HUDEP-2 (cell line): ENCODE measurements around the gene BSPRY.
"Not testable (repeated sequence)": the region's sequence is repeated elsewhere in the genome, so short reads cannot be mapped to it uniquely, and the experiment has no call there.

Experiments
- DNase-seq, 76 experiments: peaks; one replicate each; lab custom pipeline; 2025; ENCODE audit not compliant: unreplicated experiment in 76 of 76; lab: John Stamatoyannopoulos, UW

The BSPRY gene

DNA sequence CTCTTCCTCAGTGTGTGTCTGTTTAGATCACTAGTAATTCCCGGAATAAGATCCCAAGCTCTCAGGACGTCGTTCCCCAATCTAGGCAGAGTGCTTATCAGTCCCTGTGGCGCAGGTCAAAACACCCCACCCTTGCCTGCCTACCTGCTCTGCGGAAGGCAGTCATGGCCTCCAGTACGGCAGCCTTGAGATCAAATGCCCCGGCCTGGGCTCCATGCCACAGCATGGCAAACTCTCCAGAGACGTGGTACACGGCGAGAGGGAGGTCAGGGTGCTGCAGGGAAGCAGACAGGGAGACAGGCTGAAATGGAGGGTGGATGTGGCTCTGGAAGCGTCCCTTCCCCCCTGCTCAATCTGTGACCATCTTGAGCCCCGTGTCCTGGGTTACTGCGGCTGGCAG is 39.5 kb downstream of the BSPRY start:
- no peak for DNase-seq

DNA sequence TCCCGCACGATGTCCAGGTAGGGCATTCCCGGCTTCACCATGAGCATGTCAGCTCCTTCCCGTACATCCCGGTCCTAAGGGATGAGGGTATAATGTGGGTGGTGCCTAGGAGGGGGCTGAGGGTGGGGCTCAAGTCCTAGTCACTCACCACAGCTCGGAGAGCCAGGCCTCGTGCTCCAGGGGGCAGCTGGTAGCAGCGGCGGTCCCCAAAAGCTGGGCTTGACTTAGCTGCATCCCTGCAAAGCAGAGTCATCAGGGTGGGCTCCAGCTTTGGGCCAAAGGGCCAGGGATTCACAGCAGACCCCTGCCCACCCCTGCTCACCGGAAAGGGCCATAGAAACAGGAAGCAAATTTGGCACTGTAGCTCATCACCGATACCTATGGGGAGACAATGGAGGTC is 40.1 kb downstream of the BSPRY start:
- DNase-seq, result no peak

DNA sequence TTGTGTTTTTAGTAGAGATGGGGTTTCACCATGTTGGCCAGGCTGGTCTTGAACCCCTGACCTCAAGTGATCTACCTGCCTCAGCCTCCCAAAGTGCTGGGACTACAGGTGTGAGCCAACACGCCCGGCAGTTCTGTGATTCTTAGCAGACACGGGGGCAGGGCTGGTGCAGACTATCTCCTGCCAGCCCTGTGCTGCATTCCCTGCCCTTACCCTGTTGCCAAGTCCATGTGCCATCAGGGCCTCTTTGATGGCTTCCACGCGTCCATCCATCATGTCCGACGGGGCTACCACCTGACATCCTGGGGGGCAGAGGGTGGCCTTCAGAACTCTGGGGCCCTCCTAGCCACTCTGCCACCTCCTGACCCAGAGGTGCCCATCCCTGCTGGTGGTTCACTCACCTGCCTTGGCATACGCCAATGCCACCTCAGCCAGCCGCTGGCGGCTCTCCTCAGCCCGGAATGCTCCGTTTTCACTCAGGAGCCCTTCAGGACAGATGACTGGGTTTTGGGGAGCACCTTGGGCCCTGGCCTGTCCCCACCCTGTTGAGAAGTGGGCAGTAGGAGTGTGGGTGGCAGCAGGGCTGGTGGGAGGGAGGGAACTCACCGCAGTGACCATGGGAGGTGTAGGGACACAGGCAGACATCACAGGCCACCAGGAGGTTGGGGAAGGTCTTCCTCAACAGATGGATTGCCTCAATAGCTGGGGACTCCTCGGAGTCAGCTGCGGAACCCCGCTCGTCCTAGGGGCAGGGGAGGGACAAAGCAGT is 41.0 kb downstream of the BSPRY start:
- no peak for DNase-seq

DNA sequence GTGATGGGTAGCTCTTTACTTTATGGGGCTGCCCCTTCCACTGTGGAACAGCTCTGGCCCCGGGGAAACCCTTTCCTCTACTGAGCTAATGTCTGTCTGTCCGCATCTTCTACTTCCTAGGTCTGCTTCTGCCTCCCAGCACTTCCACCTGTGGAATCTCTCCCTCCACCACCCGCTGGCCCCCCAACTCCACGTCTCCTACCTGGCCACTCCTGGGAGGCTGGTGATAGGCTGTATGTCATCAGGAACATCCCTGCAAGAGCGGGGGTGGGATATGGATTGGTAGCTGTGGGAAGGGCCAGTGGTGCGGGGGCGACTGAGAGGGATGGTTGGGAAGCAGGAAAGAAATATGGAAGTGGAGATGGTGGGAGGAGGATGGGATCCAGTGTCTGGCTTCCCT is 42.6 kb downstream of the BSPRY start:
- DNase-seq, result no peak

DNA sequence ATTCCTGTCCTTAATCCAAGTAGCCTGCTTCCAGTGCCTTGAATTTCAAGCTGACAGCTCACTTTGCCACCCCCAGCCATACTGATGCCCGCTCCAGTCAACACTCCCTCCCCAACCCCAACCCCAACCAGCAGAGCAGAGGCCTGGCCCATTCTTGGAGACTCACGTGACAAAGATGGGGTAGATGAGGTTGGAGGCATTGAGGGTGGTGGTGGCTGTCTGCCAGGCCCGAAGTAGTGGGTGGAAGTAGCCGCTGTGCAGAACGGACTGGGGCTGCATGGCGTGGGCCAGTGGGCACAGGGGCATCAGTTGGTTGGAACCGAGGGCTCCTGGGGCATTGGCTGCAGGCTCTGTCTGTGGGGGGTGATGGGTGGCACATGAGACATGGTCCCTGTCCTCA is 43.9 kb downstream of the BSPRY start:
- DNase-seq, result peak in 2 of 76 experiments; percentile 10 to 19

DNA sequence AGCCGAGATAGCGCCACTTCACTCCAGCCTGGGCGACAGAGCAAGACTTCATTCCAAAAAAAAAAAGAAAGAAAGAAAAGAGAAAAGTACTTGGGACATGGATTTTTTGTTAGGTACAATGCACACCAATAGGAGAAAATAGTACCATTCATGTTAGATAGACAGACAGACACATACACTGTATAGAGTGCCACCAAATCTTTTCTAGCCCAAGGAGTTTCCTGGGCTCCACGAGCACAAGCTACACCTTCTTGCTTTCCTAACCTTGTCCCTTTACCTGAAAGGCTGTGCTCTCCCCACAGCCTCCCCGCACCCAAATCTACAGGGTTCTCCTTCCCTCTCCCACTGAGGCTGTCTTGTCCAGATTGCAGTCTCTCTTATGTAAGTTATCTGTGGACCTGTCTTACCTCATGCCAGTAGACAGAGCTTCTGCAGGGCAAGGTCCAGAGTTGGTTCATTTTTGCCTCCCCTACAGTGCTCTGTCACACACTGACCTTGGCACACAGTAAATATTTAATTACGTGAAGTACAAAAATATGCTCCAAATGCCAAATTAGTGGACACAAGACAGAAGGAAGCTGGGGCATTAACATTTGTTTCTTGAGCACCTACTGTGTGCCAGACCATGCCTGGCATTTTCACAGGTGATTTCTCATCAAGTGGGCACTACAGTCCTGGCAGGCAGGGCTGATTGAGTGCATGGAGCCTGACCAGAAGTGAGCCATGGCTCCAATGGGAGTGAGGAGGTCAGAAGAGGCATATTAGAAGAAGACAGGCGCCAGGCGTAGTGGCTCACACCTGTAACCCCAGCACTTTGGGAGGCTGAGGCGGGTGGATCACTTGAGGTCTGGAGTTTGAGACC is 45.9 kb downstream of the BSPRY start:
- no peak for DNase-seq

DNA sequence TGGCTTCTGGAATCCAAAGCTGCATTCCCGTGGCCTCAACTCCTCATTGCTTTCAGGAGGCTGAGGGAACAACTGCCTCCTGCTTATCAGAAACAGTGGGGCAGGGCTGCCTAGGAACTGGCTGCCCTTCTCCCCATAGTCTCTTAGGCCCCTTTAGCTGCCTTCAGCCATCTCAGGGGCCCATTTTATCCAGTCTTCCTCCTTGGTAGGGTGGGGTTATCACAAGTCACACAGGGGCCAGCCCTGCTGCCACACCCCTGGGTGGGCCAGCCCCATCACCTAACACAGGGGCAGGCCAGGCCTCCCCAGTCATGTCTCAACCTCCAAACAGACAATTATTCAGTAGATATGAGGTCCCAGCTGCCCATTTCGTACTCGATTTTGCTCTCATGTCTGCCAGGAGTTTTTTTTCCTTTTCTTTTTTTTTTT is 47.9 kb downstream of the BSPRY start:
- DNase-seq, result peak in 73 of 76 experiments; percentile 27 to 96 (median 83)

DNA sequence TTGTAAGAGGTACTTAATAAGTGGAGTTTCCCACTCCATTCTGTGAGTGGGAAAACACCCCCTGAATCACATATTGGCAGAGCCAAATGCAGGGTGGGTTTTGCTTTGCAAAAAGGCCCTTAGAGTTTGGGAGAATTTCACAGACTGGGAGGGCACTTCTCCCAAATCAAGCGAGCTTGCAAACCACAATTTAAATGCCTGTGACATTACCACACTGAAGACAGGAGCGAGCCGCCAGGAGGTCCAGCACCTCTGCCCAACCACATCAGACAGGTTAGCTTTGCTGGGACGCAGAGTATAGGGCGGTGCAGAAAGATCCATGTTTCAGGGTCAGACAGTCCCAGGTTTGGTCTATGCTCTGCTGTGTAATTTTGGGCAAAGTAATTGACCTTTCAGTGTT is 49.5 kb downstream of the BSPRY start:
- no peak for DNase-seq

DNA sequence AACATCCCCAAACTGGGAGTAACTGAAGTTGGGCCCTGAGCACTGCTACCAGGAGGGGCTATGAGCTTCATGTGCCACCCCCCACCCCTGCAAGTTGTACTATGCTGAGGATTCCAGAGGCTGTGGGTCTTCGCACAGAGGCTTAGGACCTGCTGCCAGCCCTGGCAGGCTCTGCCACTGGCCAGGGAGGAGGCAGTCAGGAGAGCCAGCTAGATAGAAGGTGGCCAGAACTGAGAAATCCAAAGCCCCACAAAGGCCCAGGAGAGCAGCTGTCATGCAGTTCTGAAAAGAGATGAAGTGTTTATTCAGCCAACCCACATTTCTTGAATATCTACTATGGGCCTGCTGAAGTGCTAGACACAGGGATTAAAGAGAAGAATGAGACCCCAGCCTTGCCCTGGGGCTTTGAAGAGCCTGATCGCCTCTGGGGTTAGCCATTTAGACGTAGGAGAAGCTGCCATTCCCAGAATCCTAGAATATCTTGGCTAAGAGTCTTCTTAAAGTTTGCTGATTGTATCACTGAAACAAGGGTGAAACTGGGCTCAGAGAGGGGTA is 50.4 kb downstream of the BSPRY start:
- no peak for DNase-seq

DNA sequence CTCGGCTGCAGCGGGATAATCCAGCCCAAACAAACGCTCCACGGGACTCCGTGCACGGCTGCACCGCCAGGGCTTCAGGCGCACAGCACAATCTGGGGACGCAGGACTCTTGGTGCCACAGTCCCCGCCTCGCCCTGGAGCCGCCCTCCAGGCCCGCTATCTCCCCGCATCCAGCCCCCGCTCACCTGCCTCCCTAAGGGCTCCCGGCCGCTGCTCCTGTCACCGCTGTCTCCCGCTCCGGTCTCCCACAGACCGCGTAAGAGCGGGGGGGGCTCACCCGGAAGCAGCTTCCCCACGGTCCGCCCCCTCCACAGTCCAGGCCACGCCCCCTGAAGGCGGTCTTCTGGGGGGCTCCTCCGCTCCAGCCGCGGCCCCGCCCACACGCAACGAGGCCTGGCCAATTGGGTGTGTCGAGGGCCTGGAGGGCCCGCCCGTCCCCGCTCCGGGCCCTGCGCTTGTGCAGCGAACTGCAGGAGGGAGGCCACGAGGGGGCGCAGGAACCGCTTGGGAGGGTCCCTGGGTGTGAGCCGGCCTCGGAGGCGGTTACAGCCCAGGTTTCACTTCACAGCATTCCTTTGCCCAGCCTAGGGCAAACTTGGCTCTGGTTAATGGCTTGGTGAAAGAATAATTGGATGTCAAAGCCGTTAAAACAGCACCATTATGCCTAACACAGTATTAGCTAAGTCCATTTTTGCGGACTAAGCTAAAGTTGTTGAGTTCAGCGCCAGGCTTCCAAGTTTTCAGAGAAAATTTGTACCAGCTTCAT is 51.9 kb downstream of the BSPRY start, which contains the start of gene ALAD:
TSS of gene ALAD (minus strand) at position 258 of the 766 bp plus-strand sequence. CDS start 7,725 bp downstream, outside the sequence.
- peak in 75 of 76 experiments; percentile 74 to 99 (median 97) for DNase-seq

DNA sequence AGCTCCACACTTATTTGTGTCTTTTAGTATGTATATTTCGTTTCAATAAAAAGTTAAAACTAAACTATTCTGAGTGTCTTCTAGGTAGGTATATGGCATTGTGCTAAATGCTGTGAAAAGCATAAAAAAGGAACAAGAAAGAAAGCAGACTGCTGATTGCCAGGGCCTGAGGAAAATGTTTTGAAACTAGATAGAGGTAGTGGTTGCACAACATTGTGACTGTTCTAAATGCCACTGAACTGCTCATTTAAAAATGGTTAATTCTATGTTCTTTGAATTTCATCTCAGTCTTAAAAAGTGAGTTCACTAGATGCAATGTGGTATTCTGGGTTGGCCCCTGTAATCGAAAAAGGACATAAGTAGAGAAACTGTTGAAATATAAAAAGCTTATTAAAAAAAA is 54.3 kb downstream of the BSPRY start:
- DNase-seq, result no peak

DNA sequence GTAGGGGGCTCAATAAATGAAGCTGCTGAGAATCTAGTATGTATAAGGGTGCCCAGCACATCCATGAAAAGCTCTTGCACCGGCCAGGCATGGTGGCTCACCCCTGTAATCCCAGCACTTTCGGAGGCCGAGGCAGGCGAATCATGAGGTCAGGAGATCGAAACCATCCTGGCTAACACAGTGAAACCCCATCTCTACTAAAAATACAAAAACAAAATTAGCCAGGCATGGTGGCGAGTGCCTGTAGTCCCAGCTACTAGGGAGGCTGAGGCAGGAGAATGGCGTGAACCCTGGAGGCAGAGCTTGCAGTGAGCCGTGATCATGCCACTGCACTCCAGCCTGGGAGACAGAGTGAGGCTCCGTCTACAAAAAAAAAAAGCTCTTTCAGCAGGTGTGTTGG is 57.0 kb downstream of the BSPRY start:
- DNase-seq, result not testable (repeated sequence)

DNA sequence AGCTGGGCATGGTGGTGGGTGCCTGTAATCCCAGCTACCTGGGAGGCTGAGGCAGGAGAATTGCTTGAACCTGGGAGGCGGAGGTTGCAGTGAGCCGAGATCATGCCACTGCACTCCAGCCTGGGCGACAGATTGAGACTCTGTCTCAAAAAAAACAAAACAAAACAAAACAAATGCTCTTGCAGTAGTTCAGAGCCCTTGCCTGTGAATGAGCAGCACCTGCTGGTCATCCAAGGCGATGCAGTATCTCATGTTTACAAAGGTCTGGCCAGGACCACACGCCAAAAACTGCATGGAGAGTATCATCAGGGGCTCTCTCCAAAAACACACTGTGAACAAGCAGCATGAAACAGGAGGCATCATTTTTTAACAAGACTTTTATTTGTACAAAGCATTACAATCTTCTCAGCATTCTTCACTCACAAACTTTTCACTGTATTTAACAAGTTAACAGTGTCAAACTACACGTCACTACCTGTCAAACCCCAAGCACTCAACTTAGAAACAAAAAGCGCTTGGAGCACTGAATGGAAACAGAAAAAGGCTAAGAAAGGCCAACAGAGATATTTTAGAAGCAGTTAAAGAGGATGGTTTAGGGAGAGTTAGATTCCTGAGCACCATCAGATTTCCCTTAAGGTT is 57.7 kb downstream of the BSPRY start:
- peak in 66 of 76 experiments; percentile 10 to 76 (median 46) for DNase-seq

DNA sequence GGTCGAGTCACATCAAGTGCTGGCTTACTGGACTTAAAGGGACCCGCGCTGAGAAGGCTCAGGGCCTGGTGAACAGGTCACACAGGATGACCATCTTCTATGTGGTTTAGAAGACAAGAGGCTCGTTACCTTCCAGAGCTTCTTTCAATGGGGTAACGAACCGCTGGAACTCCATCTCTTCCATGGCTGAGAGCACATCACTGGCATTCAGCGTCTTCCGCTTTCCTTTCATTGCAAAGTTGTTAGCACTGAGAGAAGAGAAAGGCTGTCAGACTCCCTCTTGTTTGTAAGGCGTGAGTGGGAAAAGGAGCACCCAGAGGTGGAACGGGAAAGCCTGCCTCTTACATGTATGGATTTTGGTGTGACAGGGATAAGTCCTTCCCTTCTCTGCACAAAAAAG is 60.1 kb downstream of the BSPRY start:
- no peak for DNase-seq

DNA sequence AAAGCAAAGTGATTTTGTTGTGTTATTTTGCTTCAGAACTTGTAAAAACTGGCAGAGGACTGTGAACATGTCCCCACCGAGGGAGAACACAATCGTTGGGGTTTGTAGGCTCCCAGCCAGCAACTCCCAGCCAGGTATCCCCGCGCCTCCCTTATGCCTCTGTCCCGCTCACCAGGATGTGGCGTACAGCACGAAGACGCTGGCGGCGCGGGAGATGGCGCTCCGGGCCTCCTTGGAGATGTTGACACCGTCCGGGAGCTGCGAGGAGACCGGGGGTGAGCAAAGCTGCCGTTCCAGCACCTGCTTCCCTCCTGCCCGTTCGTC is 60.5 kb downstream of the BSPRY start:
- peak in 6 of 76 experiments; percentile 25 to 63 (median 45) for DNase-seq

DNA sequence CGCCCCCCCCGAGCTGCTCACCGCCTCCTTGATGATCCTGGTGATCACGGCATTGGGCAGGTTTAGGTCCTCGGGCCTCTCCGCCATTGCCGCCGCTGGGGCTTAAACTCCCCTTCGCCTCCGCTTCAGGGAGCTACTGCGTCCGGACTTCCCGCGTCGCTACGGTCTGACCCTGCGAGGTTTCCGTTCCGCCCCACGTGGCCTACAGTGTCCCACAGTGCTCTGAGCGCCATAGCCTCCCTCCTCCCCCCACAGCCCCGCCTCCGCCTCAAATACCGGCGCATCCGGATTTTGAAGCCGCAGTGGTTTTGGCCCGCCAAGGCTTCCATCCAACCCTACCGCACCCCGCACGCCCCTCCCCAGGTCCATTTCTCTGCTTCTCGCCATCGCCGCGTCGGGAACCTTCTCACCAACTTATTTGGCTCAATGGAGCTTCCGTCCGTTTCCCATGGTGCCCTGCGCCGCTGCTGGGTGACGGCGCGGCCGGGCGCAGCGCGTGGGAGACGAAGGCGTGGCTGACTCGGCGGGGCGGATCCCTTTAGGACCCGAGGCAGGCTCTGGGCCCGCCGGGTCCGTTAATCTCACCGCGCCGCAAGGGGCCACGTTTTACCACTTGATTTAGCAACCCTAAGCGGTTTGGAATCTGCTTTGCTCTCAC is 61.0 kb downstream of the BSPRY start, which contains the start of the genes C9orf43 and POLE3:
TSS of gene C9orf43 (plus strand) at position 541 of the 658 bp plus-strand sequence. CDS start 2,747 bp downstream, outside the sequence.
TSS of gene POLE3 (minus strand) at position 469 of the 658 bp plus-strand sequence. CDS start at position 87, 382 bp downstream.
- DNase-seq, result peak in 75 of 76 experiments; percentile 21 to 95 (median 89)

DNA sequence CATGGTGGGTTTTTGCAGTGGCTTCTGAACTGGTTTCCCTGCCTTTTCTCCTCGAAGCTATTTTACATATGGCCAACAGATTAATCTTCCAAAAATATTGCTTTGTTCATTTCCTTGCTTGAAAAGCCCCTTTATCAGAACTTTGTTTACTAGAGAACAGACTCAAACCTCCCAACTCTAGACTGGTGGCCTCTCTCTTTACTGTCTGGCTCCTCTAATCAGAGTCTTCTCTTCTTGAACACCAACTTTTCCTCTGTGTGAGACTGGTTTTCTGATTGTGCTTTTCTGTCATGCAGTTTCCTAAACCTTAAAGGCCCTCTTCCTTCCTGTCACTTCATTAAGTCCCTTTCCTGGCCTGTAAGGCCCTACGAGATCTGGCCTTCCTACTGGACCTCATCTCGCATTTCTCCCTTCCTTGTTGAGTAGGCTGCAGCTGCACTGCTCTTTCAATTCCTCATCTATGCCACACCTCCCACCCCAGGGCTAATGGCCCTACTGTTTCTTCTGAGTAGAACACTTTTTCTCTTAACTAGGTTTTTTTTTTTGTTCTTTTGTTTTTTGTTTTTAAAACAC is 66.9 kb downstream of the BSPRY start:
- no peak for DNase-seq

DNA sequence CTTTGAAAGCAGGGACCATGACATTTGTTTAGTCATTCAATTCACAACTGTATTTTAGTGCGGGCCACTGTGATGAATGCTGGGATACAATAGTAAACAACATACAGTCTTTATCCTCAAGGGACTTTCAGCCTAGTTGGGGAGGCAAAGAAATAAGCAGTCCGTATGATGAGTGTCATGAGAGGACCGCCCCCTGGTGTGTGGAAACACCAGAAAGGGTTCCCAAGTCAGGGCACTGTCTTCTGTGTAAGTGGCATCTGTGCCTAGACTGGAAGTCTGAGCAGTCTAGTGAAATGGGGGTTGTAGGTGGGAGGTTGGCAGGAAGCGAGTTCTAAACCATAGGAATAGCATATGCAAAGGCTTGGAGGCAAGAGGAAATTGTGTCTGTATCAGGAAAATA is 68.0 kb downstream of the BSPRY start:
- peak in 3 of 76 experiments; percentile 6 to 13 (median 10) for DNase-seq
